Endothelial cell of umbilical vein (primary cell): ENCODE results near the gene CDH23. TPM values are rescaled to one million over a fixed set of nuclear protein-coding genes. Genes with fewer than 3 reads are reported as not detected.

Source experiments
- BruUV-seq: library from RNA; stranded (reverse); fragments of 400-500 nt; replicated peaks from 2 replicates; lab custom pipeline; 2021; lab: Mats Ljungman, UMichigan
- CTCF ChIA-PET: fragments of 300-600, 350-600 bp; sonication (Branson Sonifier 250); formaldehyde crosslinking; loops from one replicate; lab custom pipeline; 2021; ENCODE audit warnings: antibody characterized with exemption, inconsistent platforms; lab: Charles Lee
- POLR2A ChIA-PET: fragments of 300-600, 350-600 bp; sonication (Branson Sonifier 250); formaldehyde crosslinking; loops from one replicate; lab custom pipeline; 2021; ENCODE audit warnings: antibody characterized with exemption, inconsistent platforms; lab: Charles Lee
- DNase-seq: peaks from one replicate; pipeline ENCODE4 v3.0.0-alpha.2; 2011; ENCODE audit warnings: low read depth, low spot score
- FAIRE-seq: peaks from 2 replicates; lab custom pipeline; 2011; peaks lifted over from hg19 to GRCh38; lab: Jason Lieb, UNC
- H2AFZ ChIP-seq: 2 replicates; pipeline ENCODE4 v1.6.0; 2012; ENCODE audit warnings: low read depth, low read length, control low read depth, inconsistent platforms
- H3K27ac ChIP-seq: 2 replicates; pipeline ENCODE4 v1.5.1; 2011; ENCODE audit warnings: low read depth, mild to moderate bottlenecking, control low read depth, low read length, moderate library complexity; ENCODE audit not compliant: insufficient read depth
- H3K27me3 ChIP-seq, 2 experiments: 2 replicates each; pipeline versions ENCODE4 v1.6.0 to v1.6.1; 2011; ENCODE audit warnings: low read length in 2 of 2, mixed read lengths in 1 of 2; ENCODE audit not compliant: control insufficient read depth in 2 of 2, insufficient read depth in 2 of 2
- H3K36me3 ChIP-seq, 2 experiments: 2 replicates in 1 of 2; 3 replicates in 1 of 2; pipeline ENCODE4 v1.5.1; 2011; ENCODE audit warnings: low read length in 2 of 2, mild to moderate bottlenecking in 1 of 2, moderate library complexity in 1 of 2; ENCODE audit not compliant: control insufficient read depth in 2 of 2, insufficient read depth in 2 of 2; ENCODE audit errors: extremely low read depth in 1 of 2
- H3K4me1 ChIP-seq: 3 replicates; pipeline ENCODE4 v1.5.1; 2011; ENCODE audit warnings: mild to moderate bottlenecking, low read length; ENCODE audit not compliant: control insufficient read depth, insufficient read depth; ENCODE audit errors: extremely low read depth
- H3K4me2 ChIP-seq: 2 replicates; pipeline ENCODE4 v1.6.1; 2011; ENCODE audit warnings: low read length, control low read depth, mixed read lengths; ENCODE audit not compliant: insufficient read depth
- H3K4me3 ChIP-seq, 3 experiments: fragments of 200-600 bp in 1 of 3; sonication (generic), shearing (Covaris generic) in 1 of 3; replicated peaks in 1 of 3; 2 replicates each; pipeline ENCODE4 v1.5.1; 2011 to 2016; ENCODE audit warnings: control low read depth in 3 of 3, low read length in 3 of 3, mild to moderate bottlenecking in 2 of 3, inconsistent platforms in 1 of 3, low read depth in 1 of 3, moderate library complexity in 1 of 3; ENCODE audit not compliant: insufficient read depth in 1 of 3
- H3K79me2 ChIP-seq: 2 replicates; pipeline ENCODE4 v1.6.0; 2012; ENCODE audit warnings: low read length, inconsistent platforms; ENCODE audit not compliant: control insufficient read depth, insufficient read depth
- H3K9ac ChIP-seq: replicated peaks from 2 replicates; pipeline ENCODE3; 2011; ENCODE audit warnings: low read length, control low read depth; ENCODE audit not compliant: insufficient read depth; ENCODE audit errors: extremely low read depth
- H3K9me1 ChIP-seq: replicated peaks from 3 replicates; pipeline ENCODE4 v1.6.0; 2011; ENCODE audit warnings: mild to moderate bottlenecking, low read length; ENCODE audit not compliant: control insufficient read depth, insufficient read depth; ENCODE audit errors: extremely low read depth
- H3K9me3 ChIP-seq: replicated peaks from 2 replicates; pipeline ENCODE4 v1.5.1; 2012; ENCODE audit warnings: low read length, inconsistent platforms; ENCODE audit not compliant: control insufficient read depth, insufficient read depth
- H4K20me1 ChIP-seq: replicated peaks from 2 replicates; pipeline ENCODE3; 2011; ENCODE audit warnings: mild to moderate bottlenecking, low read length; ENCODE audit not compliant: control insufficient read depth, insufficient read depth; ENCODE audit errors: extremely low read depth
- CTCF ChIP-seq, 2 donors: IDR thresholded peaks; 1 replicate in 1 of 2; 2 replicates in 1 of 2; pipeline ENCODE4 v1.5.1; 2011; ENCODE audit warnings: low read length in 2 of 2, mild to moderate bottlenecking in 2 of 2, moderate library complexity in 2 of 2, control low read depth in 1 of 2, inconsistent platforms in 1 of 2, low read depth in 1 of 2; ENCODE audit not compliant: insufficient read depth in 1 of 2; ENCODE audit errors: extremely low read depth in 1 of 2
- EZH2 ChIP-seq: IDR thresholded peaks from 2 replicates; pipeline ENCODE4 v1.6.1; 2012; ENCODE audit warnings: borderline replicate concordance, low read depth, mild to moderate bottlenecking, moderate library complexity, low read length, inconsistent platforms; ENCODE audit not compliant: severe bottlenecking
- FOS ChIP-seq: IDR thresholded peaks from 2 replicates; pipeline ENCODE4 v1.6.1; 2011; ENCODE audit warnings: mild to moderate bottlenecking, low read length, moderate library complexity, borderline replicate concordance; ENCODE audit not compliant: insufficient read depth
- GATA2 ChIP-seq: IDR thresholded peaks from 2 replicates; pipeline ENCODE4 v1.7.0; 2011; ENCODE audit warnings: low read depth, mild to moderate bottlenecking, moderate library complexity, mixed read lengths, low read length; ENCODE audit not compliant: insufficient read length, insufficient read depth
- JUN ChIP-seq: IDR thresholded peaks from 2 replicates; pipeline ENCODE4 v1.6.1; 2011; ENCODE audit warnings: borderline replicate concordance, low read depth; ENCODE audit not compliant: insufficient read length, insufficient read depth
- MYC ChIP-seq: IDR thresholded peaks from one replicate; pipeline ENCODE4 v1.6.1; 2011; ENCODE audit warnings: mild to moderate bottlenecking, low read depth, low read length
- POLR2A ChIP-seq: IDR thresholded peaks from 2 replicates; pipeline ENCODE4 v1.6.1; 2012; ENCODE audit warnings: low read depth, mild to moderate bottlenecking, control low read depth, low read length
- POLR2AphosphoS5 ChIP-seq: IDR thresholded peaks from 2 replicates; pipeline ENCODE4 v1.6.1; 2012; ENCODE audit warnings: low read depth, mild to moderate bottlenecking, control low read depth, low read length, moderate library complexity; ENCODE audit not compliant: insufficient read depth
- dilution Hi-C: fragments of 300-500 bp; cut with MboI; formaldehyde crosslinking; loops from one replicate; pipeline ENCODE4 v1.15.0; 2019; ENCODE audit warnings: low sequenced_read_pairs; ENCODE audit not compliant: extremely low pct_ligation_motif_present
- intact Hi-C: fragments of 100-400 bp; cut with micrococcal nuclease; formaldehyde crosslinking; loops from one replicate; pipeline ENCODE4 v1.10.0; 2022
- polyA plus RNA-seq, 4 experiments: library from polyadenylated mRNA; depleted of rRNA in 3 of 4; stranded (reverse) in 3 of 4; unstranded in 1 of 4; fragments of >200 nt; gene quantifications; 2 replicates each; pipeline versions ENCODE4 v1.2.1 to v1.2.3, GENCODE V29; 2011 to 2012; ENCODE audit warnings: missing spikeins in 1 of 4
- total RNA-seq: library from RNA; stranded (reverse); gene quantifications from 2 replicates; pipeline ENCODE4 v1.2.3, GENCODE V29; 2021
- TF ChIP-seq, protein P1 (sequence below): IDR thresholded peaks from 2 replicates; pipeline ENCODE4 v1.6.1; 2011; ENCODE audit not compliant: insufficient read depth, insufficient read length

CDH23 gene
- total and polyA plus RNA-seq, 2 donors (not counting 3 experiments of a cell fraction or from before 2014, with no cell fraction given): not detected

DNA sequence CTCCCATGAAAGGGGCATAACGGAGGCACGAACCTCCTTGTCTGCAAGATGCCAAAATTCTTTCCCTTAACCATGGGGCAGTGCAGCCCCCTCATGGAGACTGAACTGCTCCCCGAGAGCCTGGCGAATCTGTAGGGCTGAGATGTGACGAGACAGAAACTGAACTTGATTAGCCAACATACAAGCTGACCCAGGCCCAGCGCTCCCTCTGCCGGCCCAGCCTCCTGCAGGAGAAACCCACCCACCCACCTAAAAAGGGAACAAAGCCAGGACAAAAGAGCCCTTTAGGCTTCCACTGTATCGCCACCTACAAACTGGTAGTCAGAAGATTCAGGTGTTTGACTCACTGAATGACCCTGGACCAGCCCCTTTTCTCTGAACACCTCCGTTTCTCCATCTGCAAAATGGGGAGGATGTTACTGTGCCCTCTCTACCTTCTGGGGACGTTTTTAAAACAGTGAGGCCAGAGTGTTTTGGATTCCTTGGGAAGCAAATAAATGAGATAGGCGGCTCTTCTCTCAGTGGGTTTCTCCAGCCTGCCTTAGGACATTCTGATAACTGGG is 264.4 kb downstream of the CDH23 start:
- Histone ChIP-seq H3K4me2 (no peak overlapping the region), H3K36me3 (no peaks in the 10 kb centered on the region), H2AFZ (no peak overlapping the region), H3K9me3 (no peaks in the 10 kb centered on the region), H4K20me1 (no peaks in the 10 kb centered on the region), H3K27ac (no peak overlapping the region), H3K9me1 (no peaks in the 10 kb centered on the region), H3K79me2 (no peaks in the 10 kb centered on the region), H3K4me1 (no peaks in the 10 kb centered on the region), H3K27me3 (peaks cover 0 to 2% of the 10 kb centered on the region in 2 experiments), H3K4me3 (no peak overlapping the region), H3K9ac (no peak overlapping the region)
- CTCF ChIA-PET: interaction anchor here (1.4 kb wide), 1 partner anchor 45 kb away, joined by 3 read pairs; no protein-coding TSS in a partner anchor
- BruUV-seq: no TSS peak
- no peak for DNase-seq
- dilution Hi-C loops (no loop called here), intact Hi-C loops (no loop called here)
- TF ChIP-seq, protein P1, sequence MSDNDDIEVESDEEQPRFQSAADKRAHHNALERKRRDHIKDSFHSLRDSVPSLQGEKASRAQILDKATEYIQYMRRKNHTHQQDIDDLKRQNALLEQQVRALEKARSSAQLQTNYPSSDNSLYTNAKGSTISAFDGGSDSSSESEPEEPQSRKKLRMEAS: no peak
- TF ChIP-seq FOS (no peak), EZH2 (no peak), GATA2 (no peak), MYC (no peak), JUN (no peak), POLR2AphosphoS5 (no peak), CTCF (IDR thresholded peaks at IDR 0.05; ENCODE audit: extremely low read depth in 1 of 2, insufficient read depth in 1 of 2, low read depth in 1 of 2, low read length in 2 of 2) (no peak), POLR2A (no peak)
- FAIRE-seq: no peak
- POLR2A ChIA-PET: no interaction called here
